HG03442 (cell line): Measurements from ENCODE around the gene TMC4.
A peak's percentile ranks its signal among the peaks of the same experiment; 100 is the strongest.
"Not testable (repeated sequence)": the region's sequence is repeated elsewhere in the genome, so short reads cannot be mapped to it uniquely, and the experiment has no call there.

ENCODE experiments used
- ATAC-seq: cut with Tn5 transposase; IDR thresholded peaks from one replicate; pipeline ENCODE4 v1.9.1; 2021; ENCODE audit warnings: mild to moderate bottlenecking, moderate library complexity; ENCODE audit not compliant: unreplicated experiment

Gene TMC4

GRCh38 chr19:54180691-54181091 lies 7.7 kb upstream of the TMC4 start:
- ATAC-seq = no peak

DNA sequence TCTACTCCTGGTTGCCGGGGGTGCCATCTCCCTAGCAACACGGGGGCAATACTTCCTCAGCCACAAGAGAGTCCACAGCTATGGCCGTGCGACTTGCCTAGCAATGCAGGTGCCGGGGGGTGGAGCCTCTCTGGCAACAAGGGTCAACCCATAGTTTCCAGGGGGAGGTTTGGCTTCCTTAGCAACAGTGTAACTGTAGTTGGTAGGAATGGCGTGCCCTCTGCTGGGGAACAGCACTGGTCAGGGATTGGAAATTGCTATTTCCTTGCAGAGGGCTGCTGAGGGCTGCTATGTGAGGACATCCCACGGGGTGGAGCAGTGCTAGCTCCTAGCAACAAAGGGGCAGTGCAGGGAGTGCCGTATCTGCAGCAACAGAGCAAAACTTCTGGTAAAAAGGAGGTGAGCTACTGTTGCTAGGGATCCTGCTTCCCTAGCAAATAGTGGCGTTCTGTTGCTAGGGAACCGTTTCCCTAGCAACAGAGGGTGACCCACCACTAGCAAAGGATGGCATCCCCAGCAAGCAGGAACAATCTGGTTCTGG lies 7.0 kb upstream of the TMC4 start:
- ATAC-seq = no peak

DNA sequence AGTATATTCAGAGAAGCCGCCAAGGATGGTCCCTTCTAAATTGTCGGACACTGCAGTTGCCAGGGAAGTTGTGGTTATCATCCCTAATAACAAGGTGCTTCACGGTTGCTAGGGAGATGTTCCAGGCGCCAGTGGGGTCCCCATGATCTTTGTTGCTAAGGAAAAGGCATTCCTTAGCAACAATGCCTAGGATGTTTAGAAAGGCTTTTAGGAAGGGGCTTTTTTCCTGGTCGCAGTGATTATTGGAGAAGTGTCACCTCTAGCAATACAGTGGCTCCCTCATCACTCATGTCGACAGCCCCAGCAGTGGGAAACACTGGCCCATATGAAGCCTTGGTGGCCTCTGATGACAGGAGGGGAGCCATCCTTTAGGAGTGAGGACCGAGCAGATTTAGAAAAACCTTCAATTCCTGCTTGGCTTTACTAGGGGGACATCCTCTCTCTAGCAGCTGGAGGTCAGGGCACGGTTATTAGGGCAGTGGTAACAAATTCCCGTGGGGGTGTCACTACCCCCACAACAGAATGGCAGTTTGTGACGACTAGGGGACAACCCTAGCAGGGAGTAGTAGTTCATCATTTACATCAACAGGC lies 6.4 kb upstream of the TMC4 start:
- ATAC-seq = no peak

DNA sequence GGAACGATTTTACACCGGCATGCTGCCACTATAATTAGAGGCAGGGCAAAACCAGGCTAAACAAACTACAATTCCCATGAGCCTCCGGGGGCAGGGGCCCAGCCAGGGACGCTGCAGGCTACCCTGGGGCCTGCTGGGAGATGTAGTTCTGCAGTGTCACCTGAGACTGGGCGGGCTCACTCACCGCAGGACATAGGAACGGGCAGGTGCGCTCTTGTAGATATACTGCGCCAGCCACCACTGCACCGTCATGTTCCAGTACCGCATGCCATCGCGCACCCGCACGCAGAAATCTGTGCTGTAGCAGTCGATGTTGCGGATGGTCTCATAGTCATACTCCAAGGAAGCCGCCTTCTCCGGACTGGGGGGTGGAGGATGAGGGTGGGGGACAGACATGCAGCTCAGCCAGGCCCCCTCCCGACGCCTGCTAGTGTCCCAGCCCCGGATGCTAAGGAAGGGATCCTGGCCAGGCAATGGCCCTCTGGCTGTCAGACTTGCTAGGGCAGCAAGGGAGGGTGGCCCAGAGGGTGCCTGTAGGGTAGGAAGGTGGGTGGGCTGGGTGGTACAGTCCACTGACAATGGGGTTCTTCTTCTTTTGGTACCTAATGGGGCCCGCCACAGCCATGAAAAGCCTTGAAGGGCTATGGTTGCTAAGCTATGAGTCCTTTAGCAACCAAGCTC lies 5.8 kb upstream of the TMC4 start:
- no peak for ATAC-seq

DNA sequence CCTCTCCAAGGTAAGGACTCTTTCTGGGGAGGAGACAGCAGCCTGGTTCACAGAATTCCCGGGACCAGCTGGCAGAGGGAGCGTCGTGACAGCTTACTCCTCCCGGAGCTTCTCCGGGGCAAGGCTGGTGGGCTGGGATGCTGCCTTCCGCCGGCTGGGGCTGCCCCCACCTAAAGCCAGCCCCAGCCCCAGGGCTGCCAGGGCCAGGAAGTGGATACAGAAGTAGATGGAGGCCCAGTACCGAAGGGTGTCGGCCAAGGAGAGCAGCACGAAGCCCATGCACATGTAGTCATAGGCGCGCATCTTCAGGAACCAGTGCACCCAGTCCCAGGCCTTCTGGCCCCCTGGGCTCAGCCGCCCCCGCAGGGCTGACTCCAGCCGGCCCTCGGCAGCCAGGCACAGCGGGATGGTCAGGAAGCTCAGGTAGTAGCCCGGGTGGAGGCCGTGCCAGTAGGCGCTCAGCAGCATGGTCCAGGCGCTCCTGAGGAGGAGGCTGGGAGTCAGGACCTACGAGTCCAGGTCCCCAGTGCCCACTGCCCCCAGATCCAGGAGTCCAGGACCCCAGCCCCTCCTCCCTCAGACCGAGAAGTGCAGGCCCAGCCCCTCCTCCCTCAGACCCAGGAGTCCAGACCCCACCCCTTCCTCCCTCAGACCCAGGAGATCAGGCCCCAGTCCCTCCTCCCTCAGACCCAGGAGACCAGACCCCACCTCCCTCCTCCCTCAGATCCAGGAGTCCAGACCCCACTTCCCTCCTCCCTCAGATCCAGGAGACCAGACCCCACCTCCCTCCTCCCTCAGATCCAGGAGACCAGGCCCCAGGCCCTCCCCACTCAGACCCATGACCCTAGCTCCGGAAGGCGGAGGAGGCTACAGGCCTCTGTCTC lies 1.2 kb upstream of the TMC4 start:
- ATAC-seq = no peak

DNA sequence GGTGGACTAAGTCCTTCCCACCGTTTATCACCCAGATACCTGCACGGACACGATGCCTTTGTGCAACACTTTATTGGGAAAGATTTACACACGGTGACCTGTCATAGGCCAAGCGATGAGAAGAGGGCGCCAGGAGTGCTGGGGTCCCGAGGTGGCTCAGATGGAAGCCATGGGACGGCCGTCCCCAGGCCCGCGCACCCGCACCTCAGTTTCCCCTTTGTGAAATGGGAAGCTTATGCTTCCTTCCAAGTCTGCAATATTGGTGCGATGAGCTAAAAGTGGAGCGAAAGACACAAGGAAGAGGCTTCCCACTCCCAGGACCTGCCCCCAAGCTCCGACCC lies 369 bp upstream of the TMC4 start:
- ATAC-seq = no peak

DNA sequence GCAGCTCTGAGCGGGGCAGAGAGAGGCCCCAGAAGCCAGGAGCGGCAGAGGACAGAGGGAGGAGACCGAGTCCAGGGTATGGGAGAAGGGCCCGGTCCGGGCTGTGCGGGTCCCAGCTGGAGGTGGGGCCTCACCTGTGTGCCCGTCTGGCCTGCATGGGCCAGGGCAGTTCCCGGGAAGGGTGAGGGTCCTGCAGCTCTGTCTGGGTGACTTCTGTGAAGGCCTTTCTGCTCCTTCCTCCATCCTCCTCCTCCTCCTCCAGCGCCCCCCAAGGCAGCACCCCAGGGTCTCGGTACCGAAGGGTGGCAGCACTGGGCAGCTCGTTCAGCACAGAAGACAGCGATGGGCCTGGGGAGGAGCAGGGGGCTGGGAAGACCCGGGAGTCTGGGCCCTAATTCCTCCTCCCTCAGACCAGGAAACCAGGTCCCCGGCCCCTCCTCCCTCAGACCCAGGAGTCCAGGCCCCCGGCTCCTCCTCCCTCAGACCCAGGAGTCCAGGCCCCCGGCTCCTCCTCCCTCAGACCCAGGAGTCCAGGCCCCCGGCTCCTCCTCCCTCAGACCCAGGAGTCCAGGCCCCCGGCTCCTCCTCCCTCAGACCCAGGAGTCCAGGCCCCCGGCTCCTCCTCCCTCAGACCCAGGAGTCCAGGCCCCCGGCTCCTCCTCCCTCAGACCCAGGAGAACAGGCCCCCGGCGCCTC lies 1.1 kb downstream of the TMC4 start:
- ATAC-seq = not testable (repeated sequence)

DNA sequence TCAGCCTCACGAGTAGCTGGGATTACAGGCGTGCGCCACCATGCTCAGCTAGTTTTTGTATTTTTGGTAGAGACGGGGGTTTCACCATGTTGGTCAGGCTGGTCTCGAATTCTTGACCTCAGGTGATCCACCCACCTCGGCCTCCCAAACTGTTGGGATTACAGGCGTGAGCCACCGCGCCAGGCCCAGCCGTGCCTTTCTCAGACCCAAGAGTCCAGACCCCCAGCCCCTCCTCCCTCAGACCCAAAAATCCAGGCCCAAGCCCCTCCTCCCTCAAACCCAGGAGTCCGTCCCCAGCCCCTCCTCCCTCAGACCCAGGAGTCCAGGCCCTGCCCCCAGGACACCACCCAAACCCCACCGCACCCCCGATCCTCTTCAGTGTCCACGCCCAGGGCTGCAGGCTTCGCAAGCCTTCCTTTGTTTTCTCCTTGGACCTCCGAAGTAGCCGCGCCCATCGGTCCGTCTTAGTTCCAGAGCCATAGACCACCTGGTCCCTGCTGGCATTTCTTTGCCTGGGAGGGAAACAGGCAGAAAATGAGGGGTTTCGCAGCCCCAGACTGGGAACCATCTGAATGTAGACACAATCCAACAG lies 3.7 kb downstream of the TMC4 start:
- no peak for ATAC-seq

DNA sequence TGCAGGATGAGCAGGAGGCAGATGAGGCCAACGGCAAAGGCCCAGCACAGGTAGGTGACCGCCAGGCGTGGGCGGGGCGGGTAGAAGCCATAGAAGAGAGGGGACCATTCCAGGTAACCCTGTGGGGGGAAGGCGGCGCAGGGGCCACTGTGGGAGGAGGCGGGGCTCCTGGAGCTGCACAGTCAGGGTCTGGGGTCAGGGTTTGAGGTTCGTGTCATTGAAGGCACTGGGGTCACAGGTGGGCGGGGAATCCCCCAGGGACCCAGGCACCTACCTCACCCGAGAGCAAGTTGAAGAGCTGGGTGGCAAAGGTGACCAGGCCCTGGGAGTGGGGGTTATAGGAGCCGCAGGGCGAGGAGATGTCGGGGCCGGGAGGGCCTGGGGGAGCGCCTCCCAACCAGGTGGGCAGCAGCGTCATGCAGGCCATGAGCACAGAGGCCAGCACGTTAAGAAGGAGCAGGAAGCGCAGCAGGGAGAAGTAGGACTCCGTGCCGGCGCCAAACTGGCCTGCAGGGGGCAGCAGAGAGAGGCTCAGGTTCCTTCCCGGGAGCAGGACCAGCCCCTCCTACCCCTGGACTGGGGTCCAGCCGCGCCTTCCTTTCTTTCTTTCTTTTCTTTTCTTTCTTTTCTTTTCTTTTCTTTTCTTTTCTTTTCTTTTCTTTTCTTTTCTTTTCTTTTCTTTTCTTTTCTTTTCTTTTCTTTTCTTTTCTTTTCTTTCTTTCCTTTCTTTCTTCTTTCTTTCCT lies 4.6 kb downstream of the TMC4 start:
- peak; percentile 50 for ATAC-seq

- no peak for ATAC-seq
These were observed 7.7 kb downstream of the TMC4 start for GRCh38 chr19:54165222-54165621.

GRCh38 chr19:54164369-54165068 lies 8.4 kb downstream of the TMC4 start:
- ATAC-seq = no peak

DNA sequence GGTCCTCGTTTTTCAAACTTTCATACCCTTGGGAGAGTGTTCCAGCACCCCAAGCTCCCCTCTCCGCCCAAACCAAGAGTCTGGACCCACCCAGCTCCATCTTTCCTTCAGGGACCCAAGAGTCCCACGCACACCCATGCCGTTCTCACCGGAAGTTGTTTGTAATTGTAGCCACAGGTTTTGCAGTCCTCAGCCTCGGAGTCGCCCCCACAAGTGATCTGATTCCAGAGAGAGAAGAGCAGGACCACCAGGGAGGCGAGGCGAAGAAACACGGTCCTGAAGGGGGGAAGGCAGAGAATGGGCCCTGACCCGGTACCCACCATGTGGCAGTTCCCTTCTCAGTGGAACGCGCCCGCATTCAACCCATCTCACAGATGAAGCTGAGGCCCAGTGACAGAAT lies 10.1 kb downstream of the TMC4 start:
- no peak for ATAC-seq

DNA sequence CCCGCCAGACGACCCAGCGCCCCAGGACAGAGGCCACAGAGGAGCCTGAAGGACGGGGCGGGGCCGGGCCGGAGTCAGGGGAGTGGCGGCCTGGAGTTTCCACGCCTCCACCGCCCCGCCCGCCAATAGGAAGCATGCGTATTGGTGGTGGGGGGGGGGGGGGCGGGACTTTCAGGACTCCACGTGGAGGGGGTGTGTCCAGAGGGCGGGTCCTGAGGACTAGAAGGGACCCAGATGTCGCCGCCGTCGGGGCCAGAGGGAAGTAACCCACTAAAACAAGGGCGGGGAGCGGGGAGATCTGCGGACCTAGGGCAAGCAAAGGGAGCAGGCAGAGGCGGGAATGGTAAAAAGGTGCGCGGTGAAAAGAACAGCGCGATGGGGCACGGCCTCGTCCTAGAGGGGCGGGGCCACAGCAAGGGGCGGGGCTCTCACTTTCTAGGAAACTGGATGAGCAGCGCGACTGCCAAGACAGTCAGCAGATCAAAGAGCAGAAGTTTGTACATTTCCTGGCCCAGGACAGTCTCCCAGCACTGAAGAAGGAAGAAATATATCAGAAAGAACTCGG lies 10.6 kb downstream of the TMC4 start:
- no peak for ATAC-seq

DNA sequence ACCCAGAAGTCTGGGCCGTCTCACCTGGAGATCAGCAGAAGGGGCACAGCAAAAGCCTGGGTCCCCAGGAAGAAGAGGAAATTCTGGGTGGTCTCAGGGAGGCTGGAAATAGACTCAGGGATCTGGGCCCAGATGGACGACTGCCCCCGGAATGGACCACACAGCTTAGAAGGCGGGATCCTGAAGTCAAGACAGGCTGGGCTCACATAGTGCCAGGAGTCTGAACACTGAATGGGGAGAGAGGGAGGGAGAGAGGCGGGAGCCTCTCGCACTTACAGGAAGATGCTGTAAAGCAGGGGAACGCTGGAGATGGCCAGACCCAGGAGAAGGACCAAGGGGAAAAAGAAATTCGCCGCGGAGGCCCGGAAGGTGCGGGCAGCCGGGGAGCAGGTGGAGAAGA lies 12.1 kb downstream of the TMC4 start:
- no peak for ATAC-seq

- peak; percentile 1 for ATAC-seq
These were observed 12.7 kb downstream of the TMC4 start for GRCh38 chr19:54160182-54160811.

DNA sequence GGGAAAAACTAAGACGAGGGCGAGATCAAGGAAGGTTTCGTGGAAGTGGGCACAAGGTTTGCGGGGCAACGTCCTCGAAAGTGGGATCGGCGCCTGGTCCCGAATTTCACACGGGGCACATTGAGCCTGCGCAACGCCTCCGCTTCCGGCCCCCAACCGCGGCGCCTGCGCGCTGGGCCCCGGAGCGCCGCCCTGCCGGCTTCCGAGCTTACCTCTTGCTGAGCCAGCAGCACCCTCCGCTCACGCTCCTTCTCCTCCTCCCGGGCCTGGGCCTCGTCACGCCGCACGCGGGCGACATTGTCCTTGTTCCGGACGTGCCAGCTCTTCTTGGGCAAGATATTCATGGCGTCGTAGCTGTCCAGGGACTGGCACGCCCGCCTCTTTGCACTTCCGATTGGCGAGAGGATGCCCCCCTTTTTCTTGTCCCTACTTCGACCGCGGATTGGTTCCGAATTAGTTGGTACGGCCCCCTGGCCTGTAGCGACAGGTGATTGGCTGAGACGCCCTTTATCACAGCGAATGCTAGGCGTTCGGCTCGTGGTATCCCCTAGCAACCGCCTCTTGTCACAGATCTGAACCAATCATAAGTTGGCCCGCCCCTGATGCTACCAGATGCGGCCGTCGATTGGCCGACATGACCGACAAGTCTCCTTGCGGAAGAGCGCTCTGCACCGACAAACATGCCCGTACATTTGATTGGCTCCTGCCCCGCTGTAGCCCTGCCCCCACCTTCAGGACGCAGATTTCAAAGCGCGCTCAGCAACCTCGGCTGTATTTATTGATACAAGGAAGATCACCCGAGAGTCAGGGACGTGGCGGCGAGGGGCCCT lies 13.4 kb downstream of the TMC4 start, which contains the start of gene LENG1:
TSS of gene LENG1 (minus strand) at position 370 of the 830 bp plus-strand sequence. CDS start at position 344, 26 bp downstream.
- ATAC-seq = peak; percentile 86

- ATAC-seq = no peak
These were observed 14.1 kb downstream of the TMC4 start for GRCh38 chr19:54158812-54159351.
